ENCODE measurements around the gene CHADL. TPM values are rescaled to one million over a fixed set of nuclear protein-coding genes. Genes with fewer than 3 reads are reported as not detected.

The CHADL gene
- total and polyA plus RNA-seq, 9 of the 15 experiments (the other 6 are each of a cell fraction or from before 2014, with no cell fraction given): not detected

DNA sequence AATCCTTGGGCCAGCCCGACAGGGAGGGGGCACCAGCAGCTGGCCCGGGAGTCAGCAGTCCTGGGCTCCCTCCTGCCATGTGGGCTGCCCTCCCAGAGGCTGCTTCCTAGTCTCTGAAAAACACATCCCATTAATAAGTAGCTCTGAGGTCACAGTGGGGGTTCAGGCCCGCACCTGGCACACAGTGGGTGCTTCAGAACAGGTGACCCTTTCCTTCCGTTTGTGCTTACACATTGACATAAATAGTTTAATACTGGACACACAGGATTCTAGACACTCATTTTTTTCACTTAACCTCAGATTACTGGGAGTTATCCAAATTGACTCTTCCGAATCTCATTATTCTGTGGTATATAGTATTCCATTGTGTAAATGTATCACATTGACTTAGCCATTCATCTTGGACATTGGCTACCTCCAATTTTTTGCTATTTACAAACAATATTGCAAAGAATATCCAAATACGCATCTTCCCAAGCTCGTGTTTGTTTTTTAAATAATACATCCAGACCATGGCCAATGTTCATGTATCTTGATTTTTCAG, 474 bp upstream of the CHADL start:
- 71% methylated on average over 7 of the region's 7 CpGs for WGBS (ENCODE audit: insufficient coverage, low coverage, missing lambda C conversion rate)
- Histone ChIP-seq H3K27ac (ENCODE audit: extremely low read depth, low read depth, low read length) (no peak overlapping the region), H2AFZ (ENCODE audit: low read depth, low read length) (no peak overlapping the region), H3K9me1 (ENCODE audit: control insufficient read depth, insufficient read depth, low read length) (peaks cover under 1% of the 10 kb centered on the region), H3K9ac (ENCODE audit: insufficient read depth in 1 of 2, low read depth in 2 of 2, low read length in 2 of 2) (no peak overlapping the region), H3K4me3 (no peak overlapping the region), H3K4me1 (replicated peaks in 1 of 2; ENCODE audit: control insufficient read depth in 2 of 2, insufficient read depth in 2 of 2, low read length in 2 of 2) (peaks cover 0 to 38% of the 10 kb centered on the region in 2 experiments; a peak in 2 of 5 replicates), H3K4me2 (ENCODE audit: insufficient read depth, low read length) (no peak overlapping the region), H3K27me3 (ENCODE audit: control insufficient read depth in 2 of 2, insufficient read depth in 2 of 2, low read length in 2 of 2) (no peaks in the 10 kb centered on the region), H3K36me3 (ENCODE audit: control insufficient read depth, insufficient read depth, low read length) (peaks cover 7% of the 10 kb centered on the region; the same call in 2 of the 3 replicates), H3K9me3 (replicated peaks; ENCODE audit: control insufficient read depth, insufficient read depth, low read depth, low read length) (no peaks in the 10 kb centered on the region), H3K79me2 (ENCODE audit: control insufficient read depth, insufficient read depth, low read length) (no peaks in the 10 kb centered on the region), H4K20me1 (replicated peaks; ENCODE audit: control insufficient read depth, insufficient read depth, low read length) (no peaks in the 10 kb centered on the region)
- FAIRE-seq: no peak
- ATAC-seq: no peak
- intact Hi-C loops (cut with micrococcal nuclease) (no loop called here), in situ Hi-C loops (cut with MboI) (no loop called here)
- BruUV-seq (replicated peaks): no TSS peak
- ChIA-PET CTCF (ENCODE audit: low intra/inter-chr PET ratio) (no interaction called here), POLR2A (no interaction called here)
- DNase-seq (ENCODE audit: extremely low read depth in 1 of 4, low spot score in 3 of 4): no peak
- peak; percentile 34; the same call in 1 of the 2 replicates for TF ChIP-seq POLR2G (IDR thresholded peaks at IDR 0.05; ENCODE audit: low read depth, low read length)
- TF ChIP-seq ZKSCAN1 (IDR thresholded peaks at IDR 0.05; ENCODE audit: low read depth, low read length): peak; percentile 72
- TF ChIP-seq SIN3B (IDR thresholded peaks at IDR 0.05; ENCODE audit: low read depth): no peak
- TF ChIP-seq, protein P1, sequence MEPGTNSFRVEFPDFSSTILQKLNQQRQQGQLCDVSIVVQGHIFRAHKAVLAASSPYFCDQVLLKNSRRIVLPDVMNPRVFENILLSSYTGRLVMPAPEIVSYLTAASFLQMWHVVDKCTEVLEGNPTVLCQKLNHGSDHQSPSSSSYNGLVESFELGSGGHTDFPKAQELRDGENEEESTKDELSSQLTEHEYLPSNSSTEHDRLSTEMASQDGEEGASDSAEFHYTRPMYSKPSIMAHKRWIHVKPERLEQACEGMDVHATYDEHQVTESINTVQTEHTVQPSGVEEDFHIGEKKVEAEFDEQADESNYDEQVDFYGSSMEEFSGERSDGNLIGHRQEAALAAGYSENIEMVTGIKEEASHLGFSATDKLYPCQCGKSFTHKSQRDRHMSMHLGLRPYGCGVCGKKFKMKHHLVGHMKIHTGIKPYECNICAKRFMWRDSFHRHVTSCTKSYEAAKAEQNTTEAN (CRISPR knock-in tag; IDR thresholded peaks at IDR 0.05): no peak
- TF ChIP-seq EGR1 (conservative IDR thresholded peaks at IDR 0.05): no peak
- no peak for TF ChIP-seq GATAD2A (IDR thresholded peaks at IDR 0.05)
- no peak for TF ChIP-seq DDX20 (tag; IDR thresholded peaks at IDR 0.05; ENCODE audit: low read depth)
- TF ChIP-seq HDAC8 (tag; IDR thresholded peaks at IDR 0.05): no peak
- TF ChIP-seq ZNF146 (CRISPR knock-in tag; IDR thresholded peaks at IDR 0.05; ENCODE audit: unreplicated experiment): peak; percentile 68
- TF ChIP-seq, protein P2, sequence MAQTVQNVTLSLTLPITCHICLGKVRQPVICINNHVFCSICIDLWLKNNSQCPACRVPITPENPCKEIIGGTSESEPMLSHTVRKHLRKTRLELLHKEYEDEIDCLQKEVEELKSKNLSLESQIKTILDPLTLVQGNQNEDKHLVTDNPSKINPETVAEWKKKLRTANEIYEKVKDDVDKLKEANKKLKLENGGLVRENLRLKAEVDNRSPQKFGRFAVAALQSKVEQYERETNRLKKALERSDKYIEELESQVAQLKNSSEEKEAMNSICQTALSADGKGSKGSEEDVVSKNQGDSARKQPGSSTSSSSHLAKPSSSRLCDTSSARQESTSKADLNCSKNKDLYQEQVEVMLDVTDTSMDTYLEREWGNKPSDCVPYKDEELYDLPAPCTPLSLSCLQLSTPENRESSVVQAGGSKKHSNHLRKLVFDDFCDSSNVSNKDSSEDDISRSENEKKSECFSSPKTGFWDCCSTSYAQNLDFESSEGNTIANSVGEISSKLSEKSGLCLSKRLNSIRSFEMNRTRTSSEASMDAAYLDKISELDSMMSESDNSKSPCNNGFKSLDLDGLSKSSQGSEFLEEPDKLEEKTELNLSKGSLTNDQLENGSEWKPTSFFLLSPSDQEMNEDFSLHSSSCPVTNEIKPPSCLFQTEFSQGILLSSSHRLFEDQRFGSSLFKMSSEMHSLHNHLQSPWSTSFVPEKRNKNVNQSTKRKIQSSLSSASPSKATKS (CRISPR knock-in tag; IDR thresholded peaks at IDR 0.05): no peak
- TF ChIP-seq, protein P3, sequence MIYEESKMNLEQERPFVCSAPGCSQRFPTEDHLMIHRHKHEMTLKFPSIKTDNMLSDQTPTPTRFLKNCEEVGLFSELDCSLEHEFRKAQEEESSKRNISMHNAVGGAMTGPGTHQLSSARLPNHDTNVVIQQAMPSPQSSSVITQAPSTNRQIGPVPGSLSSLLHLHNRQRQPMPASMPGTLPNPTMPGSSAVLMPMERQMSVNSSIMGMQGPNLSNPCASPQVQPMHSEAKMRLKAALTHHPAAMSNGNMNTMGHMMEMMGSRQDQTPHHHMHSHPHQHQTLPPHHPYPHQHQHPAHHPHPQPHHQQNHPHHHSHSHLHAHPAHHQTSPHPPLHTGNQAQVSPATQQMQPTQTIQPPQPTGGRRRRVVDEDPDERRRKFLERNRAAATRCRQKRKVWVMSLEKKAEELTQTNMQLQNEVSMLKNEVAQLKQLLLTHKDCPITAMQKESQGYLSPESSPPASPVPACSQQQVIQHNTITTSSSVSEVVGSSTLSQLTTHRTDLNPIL (CRISPR knock-in tag; IDR thresholded peaks at IDR 0.05): no peak
- no peak for TF ChIP-seq DMBX1 (CRISPR knock-in tag; IDR thresholded peaks at IDR 0.05; ENCODE audit: borderline replicate concordance)
- TF ChIP-seq PYGO2 (tag; IDR thresholded peaks at IDR 0.05): no peak
- TF ChIP-seq, protein P4, sequence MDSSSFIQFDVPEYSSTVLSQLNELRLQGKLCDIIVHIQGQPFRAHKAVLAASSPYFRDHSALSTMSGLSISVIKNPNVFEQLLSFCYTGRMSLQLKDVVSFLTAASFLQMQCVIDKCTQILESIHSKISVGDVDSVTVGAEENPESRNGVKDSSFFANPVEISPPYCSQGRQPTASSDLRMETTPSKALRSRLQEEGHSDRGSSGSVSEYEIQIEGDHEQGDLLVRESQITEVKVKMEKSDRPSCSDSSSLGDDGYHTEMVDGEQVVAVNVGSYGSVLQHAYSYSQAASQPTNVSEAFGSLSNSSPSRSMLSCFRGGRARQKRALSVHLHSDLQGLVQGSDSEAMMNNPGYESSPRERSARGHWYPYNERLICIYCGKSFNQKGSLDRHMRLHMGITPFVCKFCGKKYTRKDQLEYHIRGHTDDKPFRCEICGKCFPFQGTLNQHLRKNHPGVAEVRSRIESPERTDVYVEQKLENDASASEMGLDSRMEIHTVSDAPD (CRISPR knock-in tag; IDR thresholded peaks at IDR 0.05): no peak
- peak; percentile 47 for TF ChIP-seq RBM25 (IDR thresholded peaks at IDR 0.05; ENCODE audit: low read depth, low read length, severe bottlenecking)
- TF ChIP-seq, protein P5, sequence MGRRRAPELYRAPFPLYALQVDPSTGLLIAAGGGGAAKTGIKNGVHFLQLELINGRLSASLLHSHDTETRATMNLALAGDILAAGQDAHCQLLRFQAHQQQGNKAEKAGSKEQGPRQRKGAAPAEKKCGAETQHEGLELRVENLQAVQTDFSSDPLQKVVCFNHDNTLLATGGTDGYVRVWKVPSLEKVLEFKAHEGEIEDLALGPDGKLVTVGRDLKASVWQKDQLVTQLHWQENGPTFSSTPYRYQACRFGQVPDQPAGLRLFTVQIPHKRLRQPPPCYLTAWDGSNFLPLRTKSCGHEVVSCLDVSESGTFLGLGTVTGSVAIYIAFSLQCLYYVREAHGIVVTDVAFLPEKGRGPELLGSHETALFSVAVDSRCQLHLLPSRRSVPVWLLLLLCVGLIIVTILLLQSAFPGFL (CRISPR knock-in tag; IDR thresholded peaks at IDR 0.05): no peak
